ENCODE data around the gene NCK2. TPM values are rescaled to one million over a fixed set of nuclear protein-coding genes. Genes with fewer than 3 reads are reported as not detected.

The NCK2 gene
- total RNA-seq, 2 experiments from 2014 or later: 51.6 to 54.1 TPM

DNA sequence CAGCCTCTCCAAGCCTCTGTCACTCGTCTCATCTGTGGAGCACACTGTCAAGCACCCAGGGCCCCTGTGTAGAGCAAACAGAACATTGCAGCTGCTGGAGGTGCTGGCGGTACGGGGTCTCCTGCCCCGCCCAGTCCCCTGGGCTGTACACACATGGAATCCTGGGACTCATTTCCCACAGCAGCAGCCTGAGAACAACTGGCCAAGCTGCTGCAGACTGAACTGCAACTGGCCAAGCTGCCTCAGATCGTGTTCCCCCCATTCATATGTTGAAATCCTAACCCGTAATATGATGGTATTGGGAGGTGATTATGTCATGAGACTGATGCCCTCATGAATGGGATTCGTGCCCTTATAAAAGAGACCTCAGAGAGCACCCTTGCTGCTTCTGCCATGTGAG is 130.5 kb downstream of the NCK2 start:
- CTCF ChIA-PET: interaction anchor here (1.4 kb wide), 1 partner anchor 44 kb away, joined by 4 read pairs; no protein-coding TSS in a partner anchor
- Mint-ChIP-seq H3K27me3 (no peaks in the 10 kb centered on the region), H3K4me1 (peaks cover 68% of the 10 kb centered on the region), H3K9me3 (ENCODE audit: low read depth) (peaks cover 2% of the 10 kb centered on the region), H3K36me3 (peaks cover 52% of the 10 kb centered on the region), H3K4me3 (no peak overlapping the region), H3K27ac (no peak overlapping the region)
- no peak for DNase-seq
- no peak for ATAC-seq

DNA sequence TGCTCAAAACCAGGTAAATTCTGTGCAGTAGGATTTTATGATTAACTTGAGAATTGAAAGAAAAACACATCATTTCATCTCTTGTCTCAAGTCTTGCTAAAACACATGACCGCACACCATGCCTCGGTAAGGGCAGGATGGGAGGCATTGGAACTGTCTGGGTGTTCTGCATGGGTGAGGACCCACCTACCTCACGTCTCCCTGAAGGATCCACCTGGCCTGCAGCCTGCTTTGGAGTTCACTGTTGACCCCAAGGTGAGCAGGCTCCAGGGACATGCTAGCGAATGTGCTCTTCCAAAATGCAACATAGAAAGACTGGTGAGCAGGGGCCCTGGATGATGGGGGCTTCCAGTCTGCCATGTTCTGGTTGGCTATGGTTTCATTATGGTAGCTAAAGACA is 131.5 kb downstream of the NCK2 start:
- Mint-ChIP-seq H3K4me1 (peaks cover 62% of the 10 kb centered on the region), H3K27ac (no peak overlapping the region), H3K27me3 (no peaks in the 10 kb centered on the region), H3K36me3 (peaks cover 60% of the 10 kb centered on the region), H3K9me3 (ENCODE audit: low read depth) (peaks cover 3% of the 10 kb centered on the region), H3K4me3 (no peak overlapping the region)
- no peak for DNase-seq
- ATAC-seq: no peak
- CTCF ChIA-PET: no interaction called here

- peaks cover 67% of the 10 kb centered on the region for H3K36me3 Mint-ChIP-seq
- H3K27ac Mint-ChIP-seq: peak overlapping the region; percentile 11
- CTCF ChIA-PET: no interaction called here
- H3K27me3 Mint-ChIP-seq: no peaks in the 10 kb centered on the region
- peaks cover 52% of the 10 kb centered on the region for H3K4me1 Mint-ChIP-seq
- no peak overlapping the region for H3K4me3 Mint-ChIP-seq
- no peak for ATAC-seq
- no peak for DNase-seq
- peaks cover 3% of the 10 kb centered on the region for H3K9me3 Mint-ChIP-seq (ENCODE audit: low read depth)
Observed at GRCh38 chr2:105877945-105878344, 133.2 kb downstream of the NCK2 start.

GRCh38 chr2:105879106-105879802 is 134.5 kb downstream of the NCK2 start:
- peaks cover 3% of the 10 kb centered on the region for H3K9me3 Mint-ChIP-seq (ENCODE audit: low read depth)
- DNase-seq (no peak), ATAC-seq (no peak)
- H3K27me3 Mint-ChIP-seq: no peaks in the 10 kb centered on the region
- H3K36me3 Mint-ChIP-seq: peaks cover 74% of the 10 kb centered on the region
- CTCF ChIA-PET: interaction anchor here (1.4 kb wide), 1 partner anchor 205 kb away, joined by 3 read pairs; no protein-coding TSS in a partner anchor
- no peak overlapping the region for H3K4me3 Mint-ChIP-seq
- H3K4me1 Mint-ChIP-seq: peaks cover 47% of the 10 kb centered on the region
- no peak overlapping the region for H3K27ac Mint-ChIP-seq

DNA sequence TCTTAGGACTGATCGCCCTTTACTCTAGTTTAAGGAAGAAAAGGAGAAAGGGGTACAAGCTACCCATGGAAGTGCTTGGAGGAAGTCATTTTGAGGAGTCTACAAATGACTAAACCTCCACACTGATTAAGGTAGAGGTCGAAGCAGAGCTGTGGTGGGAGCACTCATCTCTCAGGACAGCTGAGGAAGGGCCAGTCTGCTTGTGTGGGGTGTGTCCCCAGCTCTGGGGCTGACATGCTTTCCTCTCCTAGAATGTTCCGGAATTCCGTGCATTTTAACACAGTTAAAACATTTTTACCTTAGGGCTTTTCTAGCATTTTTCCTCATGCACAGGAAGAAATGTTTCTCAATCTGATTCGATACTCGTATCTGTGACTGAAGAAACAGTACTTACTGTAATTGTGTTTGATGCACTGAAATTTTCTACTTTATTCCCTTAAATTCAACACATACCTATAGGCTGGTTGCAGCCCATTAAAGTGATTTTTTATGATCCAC is 135.1 kb downstream of the NCK2 start:
- Mint-ChIP-seq H3K27me3 (no peaks in the 10 kb centered on the region), H3K4me1 (peaks cover 47% of the 10 kb centered on the region)
- CTCF ChIA-PET: interaction anchor here (1.4 kb wide), 1 partner anchor 205 kb away, joined by 3 read pairs; no protein-coding TSS in a partner anchor

DNA sequence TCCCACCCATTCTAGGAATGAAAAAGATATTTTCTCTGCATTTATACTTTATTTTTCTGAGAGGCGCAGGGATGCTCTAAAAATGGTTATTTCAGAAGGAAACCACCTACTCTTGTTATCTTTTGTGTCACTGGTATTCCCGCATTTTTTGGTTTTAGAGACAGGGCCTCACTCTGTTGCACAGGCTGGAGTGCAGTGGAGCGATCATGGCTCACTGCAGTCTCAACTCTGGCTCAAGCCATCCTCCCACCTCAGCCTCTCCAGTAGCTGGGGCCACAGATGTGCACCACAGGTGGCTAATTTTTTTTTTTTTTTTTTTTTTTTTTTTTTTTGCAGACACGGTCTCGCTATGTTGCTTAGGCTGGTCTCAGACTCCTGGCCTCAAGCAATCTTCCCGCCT is 135.9 kb downstream of the NCK2 start:
- Mint-ChIP-seq H3K4me3 (no peak overlapping the region), H3K36me3 (peaks cover 80% of the 10 kb centered on the region), H3K9me3 (ENCODE audit: low read depth) (peaks cover 3% of the 10 kb centered on the region), H3K27me3 (no peaks in the 10 kb centered on the region), H3K27ac (no peak overlapping the region), H3K4me1 (peaks cover 48% of the 10 kb centered on the region)
- ATAC-seq: no peak
- DNase-seq: no peak
- CTCF ChIA-PET: no interaction called here

More for the DNA sequence above, 135.1 kb downstream of the NCK2 start:
- Mint-ChIP-seq H3K9me3 (ENCODE audit: low read depth) (peaks cover 3% of the 10 kb centered on the region), H3K27ac (no peak overlapping the region), H3K36me3 (peaks cover 80% of the 10 kb centered on the region), H3K4me3 (no peak overlapping the region)
- no peak for ATAC-seq
- no peak for DNase-seq

DNA sequence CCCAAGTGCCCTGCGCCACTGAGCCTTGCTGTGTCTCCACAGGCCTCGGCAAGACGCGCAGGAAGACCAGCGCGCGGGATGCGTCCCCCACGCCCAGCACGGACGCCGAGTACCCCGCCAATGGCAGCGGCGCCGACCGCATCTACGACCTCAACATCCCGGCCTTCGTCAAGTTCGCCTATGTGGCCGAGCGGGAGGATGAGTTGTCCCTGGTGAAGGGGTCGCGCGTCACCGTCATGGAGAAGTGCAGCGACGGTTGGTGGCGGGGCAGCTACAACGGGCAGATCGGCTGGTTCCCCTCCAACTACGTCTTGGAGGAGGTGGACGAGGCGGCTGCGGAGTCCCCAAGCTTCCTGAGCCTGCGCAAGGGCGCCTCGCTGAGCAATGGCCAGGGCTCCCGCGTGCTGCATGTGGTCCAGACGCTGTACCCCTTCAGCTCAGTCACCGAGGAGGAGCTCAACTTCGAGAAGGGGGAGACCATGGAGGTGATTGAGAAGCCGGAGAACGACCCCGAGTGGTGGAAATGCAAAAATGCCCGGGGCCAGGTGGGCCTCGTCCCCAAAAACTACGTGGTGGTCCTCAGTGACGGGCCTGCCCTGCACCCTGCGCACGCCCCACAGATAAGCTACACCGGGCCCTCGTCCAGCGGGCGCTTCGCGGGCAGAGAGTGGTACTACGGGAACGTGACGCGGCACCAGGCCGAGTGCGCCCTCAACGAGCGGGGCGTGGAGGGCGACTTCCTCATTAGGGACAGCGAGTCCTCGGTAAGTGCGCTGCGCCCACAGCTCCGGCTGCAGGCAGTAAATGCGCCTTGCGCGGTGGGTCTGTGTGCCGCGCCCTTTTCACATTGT is 136.8 kb downstream of the NCK2 start:
- CTCF ChIA-PET: interaction anchor here (0.9 kb wide), 1 partner anchor 10 kb away, joined by 3 read pairs; no protein-coding TSS in a partner anchor
- Mint-ChIP-seq H3K4me3 (no peak overlapping the region), H3K9me3 (ENCODE audit: low read depth) (peaks cover 3% of the 10 kb centered on the region), H3K27me3 (no peaks in the 10 kb centered on the region), H3K36me3 (peaks cover 77% of the 10 kb centered on the region), H3K27ac (no peak overlapping the region), H3K4me1 (peaks cover 49% of the 10 kb centered on the region)
- DNase-seq (no peak), ATAC-seq (no peak)

DNA sequence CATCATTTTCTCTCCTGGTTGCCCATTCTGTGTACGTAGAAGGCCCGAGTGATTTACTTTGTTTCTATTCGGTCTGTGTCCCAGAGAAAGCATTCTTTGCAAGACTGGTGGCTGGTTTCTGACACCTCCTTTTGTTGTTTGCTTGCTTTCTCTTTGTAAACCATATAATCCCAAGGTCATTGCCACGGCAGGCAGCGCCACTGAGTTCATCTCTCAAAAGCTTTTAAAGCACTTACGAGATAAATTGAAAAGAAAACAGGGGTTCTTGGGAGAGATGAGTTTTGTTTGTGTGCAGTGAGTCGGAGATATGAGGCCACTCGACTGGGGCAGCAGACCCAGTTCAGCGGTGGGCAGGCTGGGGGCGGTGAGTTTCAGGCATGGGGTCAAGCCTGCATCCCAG is 137.6 kb downstream of the NCK2 start:
- Mint-ChIP-seq H3K36me3 (peaks cover 77% of the 10 kb centered on the region), H3K27me3 (no peaks in the 10 kb centered on the region), H3K4me1 (peaks cover 50% of the 10 kb centered on the region), H3K4me3 (no peak overlapping the region), H3K9me3 (ENCODE audit: low read depth) (peaks cover 3% of the 10 kb centered on the region), H3K27ac (no peak overlapping the region)
- CTCF ChIA-PET: no interaction called here
- no peak for ATAC-seq
- DNase-seq: no peak

DNA sequence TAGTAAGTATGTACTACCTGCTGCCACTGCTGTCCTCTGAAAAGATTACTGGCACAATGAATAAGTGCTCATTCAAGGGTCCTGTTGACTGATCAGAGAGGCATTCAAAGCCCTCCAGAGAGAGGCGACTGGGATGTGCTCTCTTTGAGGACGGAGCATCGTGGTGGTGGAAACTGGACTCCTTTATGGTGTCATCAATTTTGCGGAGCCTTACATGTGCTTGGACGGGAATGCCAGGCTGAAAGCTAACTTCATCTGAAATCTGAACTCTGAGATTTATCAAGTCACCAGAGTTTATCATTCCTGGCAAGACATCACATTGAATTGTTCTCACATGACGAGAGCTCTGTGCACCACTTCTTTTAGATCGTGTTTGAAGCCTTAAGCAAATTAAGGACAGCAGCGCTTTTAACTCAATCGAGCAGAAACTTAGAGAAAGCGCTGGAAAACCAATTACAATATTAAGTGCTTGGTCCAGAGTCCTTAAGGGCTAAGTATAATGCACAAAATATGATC is 138.3 kb downstream of the NCK2 start:
- DNase-seq: no peak
- CTCF ChIA-PET: no interaction called here
- no peaks in the 10 kb centered on the region for H3K27me3 Mint-ChIP-seq
- no peak overlapping the region for H3K27ac Mint-ChIP-seq
- H3K4me3 Mint-ChIP-seq: no peak overlapping the region
- H3K36me3 Mint-ChIP-seq: peaks cover 77% of the 10 kb centered on the region
- ATAC-seq: no peak
- H3K9me3 Mint-ChIP-seq (ENCODE audit: low read depth): peaks cover 5% of the 10 kb centered on the region
- peaks cover 43% of the 10 kb centered on the region for H3K4me1 Mint-ChIP-seq

DNA sequence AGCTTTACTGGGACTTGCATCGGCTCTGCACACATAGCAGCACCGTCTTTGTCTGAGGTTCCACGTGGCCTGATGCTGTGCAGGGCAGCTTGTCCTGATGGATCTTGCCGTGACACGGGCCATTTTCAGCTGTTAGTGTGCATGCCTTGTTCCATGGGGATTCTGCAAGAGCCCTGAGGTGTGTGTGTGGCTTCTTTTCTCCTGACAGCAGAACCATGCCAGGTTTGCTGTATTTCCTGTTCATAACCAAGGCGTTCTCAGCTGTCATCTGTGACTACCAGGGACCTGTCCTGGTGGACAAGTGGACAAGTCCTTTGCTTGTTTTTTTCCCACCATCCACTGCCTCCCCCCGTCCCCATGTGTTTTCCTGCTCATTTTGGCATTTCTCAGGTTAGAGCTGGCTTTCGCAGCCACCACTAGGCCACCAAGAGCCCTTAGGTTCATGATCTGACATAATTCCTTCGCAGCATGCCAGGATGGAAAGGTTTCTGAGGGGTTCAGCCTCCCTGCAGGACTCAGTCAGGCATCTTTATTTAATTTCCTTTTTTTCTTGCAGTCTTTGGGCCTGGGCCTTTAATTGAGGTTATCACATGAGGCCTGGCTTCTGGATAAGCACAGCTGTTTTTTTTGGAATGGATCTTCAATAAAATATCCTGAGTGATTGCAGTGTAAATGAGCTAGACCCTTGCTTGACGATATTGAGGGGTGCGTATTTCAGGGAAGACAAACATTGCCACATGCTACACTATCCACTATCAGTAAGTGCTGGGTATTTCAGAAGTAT is 139.4 kb downstream of the NCK2 start:
- H3K27ac Mint-ChIP-seq: no peak overlapping the region
- H3K36me3 Mint-ChIP-seq: peaks cover 76% of the 10 kb centered on the region
- no peak for DNase-seq
- ATAC-seq: no peak
- no peaks in the 10 kb centered on the region for H3K27me3 Mint-ChIP-seq
- peaks cover 35% of the 10 kb centered on the region for H3K4me1 Mint-ChIP-seq
- H3K9me3 Mint-ChIP-seq (ENCODE audit: low read depth): peaks cover 10% of the 10 kb centered on the region
- H3K4me3 Mint-ChIP-seq: no peak overlapping the region
- CTCF ChIA-PET: interaction anchor here (1.4 to 1.6 kb wide), 2 partner anchors 23 to 45 kb away, joined by 3 to 5 read pairs; no protein-coding TSS in a partner anchor

DNA sequence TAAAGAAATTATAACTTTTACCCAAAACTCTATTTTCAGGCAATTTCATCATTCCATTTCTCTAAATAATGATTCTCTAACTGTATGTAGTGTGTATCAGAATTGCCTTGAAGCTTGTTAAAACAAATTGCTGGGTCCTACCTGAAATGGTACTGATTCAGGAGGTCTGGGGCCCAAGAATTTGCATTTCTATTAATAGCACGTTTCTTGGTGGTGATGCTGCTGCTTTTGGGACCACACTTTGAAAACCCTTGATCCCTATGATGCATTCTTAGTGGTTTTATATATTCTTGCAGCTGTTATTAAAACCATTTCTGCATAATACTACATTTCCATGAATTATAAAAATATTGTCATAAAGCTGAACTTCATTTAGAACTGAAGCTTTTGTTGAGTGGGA is 140.7 kb downstream of the NCK2 start:
- peaks cover 27% of the 10 kb centered on the region for H3K4me1 Mint-ChIP-seq
- peaks cover 70% of the 10 kb centered on the region for H3K36me3 Mint-ChIP-seq
- CTCF ChIA-PET: interaction anchor here (0.9 to 1.6 kb wide), 4 partner anchors 16 to 44 kb away, joined by 3 to 5 read pairs (median 3); no protein-coding TSS in a partner anchor
- no peak overlapping the region for H3K4me3 Mint-ChIP-seq
- H3K27me3 Mint-ChIP-seq: no peaks in the 10 kb centered on the region
- H3K27ac Mint-ChIP-seq: no peak overlapping the region
- no peak for ATAC-seq
- DNase-seq: no peak
- peaks cover 8% of the 10 kb centered on the region for H3K9me3 Mint-ChIP-seq (ENCODE audit: low read depth)

DNA sequence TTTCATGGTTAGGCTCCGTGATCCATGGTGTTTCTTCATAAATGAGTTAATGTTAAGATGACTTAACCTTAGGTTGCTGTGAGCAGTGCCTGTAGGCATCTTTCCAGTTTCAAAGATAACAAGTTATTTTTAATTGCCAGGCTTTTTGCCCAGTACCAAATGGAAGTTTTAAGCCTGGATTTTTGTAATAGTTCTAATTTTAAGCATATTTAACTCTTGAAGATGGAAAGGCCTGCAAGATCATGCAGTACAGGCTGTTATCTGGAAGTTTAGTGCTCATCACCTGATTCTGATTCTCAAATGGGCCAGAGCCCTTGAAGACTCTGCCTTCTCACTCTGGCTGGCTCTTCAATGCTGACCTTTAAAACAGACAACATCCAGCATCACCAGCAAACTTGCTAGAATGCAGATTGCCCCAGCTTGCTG is 141.3 kb downstream of the NCK2 start:
- no peak overlapping the region for H3K27ac Mint-ChIP-seq
- no peak overlapping the region for H3K4me3 Mint-ChIP-seq
- H3K4me1 Mint-ChIP-seq: peaks cover 27% of the 10 kb centered on the region
- DNase-seq (no peak), ATAC-seq (no peak)
- CTCF ChIA-PET: interaction anchor here (1.2 to 1.6 kb wide), 3 partner anchors 25 to 44 kb away, joined by 3 to 5 read pairs (median 3); no protein-coding TSS in a partner anchor
- no peaks in the 10 kb centered on the region for H3K27me3 Mint-ChIP-seq
- peaks cover 8% of the 10 kb centered on the region for H3K9me3 Mint-ChIP-seq (ENCODE audit: low read depth)
- H3K36me3 Mint-ChIP-seq: peaks cover 70% of the 10 kb centered on the region

- ATAC-seq (no peak), DNase-seq (no peak)
- no peak overlapping the region for H3K27ac Mint-ChIP-seq
- peaks cover 29% of the 10 kb centered on the region for H3K4me1 Mint-ChIP-seq
- peaks cover 8% of the 10 kb centered on the region for H3K9me3 Mint-ChIP-seq (ENCODE audit: low read depth)
- H3K27me3 Mint-ChIP-seq: no peaks in the 10 kb centered on the region
- H3K4me3 Mint-ChIP-seq: no peak overlapping the region
- CTCF ChIA-PET: no interaction called here
- peaks cover 66% of the 10 kb centered on the region for H3K36me3 Mint-ChIP-seq
Observed at GRCh38 chr2:105886687-105887086, 142.0 kb downstream of the NCK2 start.
